ENCODE measurements around the gene WWTR1.

Gene WWTR1

DNA sequence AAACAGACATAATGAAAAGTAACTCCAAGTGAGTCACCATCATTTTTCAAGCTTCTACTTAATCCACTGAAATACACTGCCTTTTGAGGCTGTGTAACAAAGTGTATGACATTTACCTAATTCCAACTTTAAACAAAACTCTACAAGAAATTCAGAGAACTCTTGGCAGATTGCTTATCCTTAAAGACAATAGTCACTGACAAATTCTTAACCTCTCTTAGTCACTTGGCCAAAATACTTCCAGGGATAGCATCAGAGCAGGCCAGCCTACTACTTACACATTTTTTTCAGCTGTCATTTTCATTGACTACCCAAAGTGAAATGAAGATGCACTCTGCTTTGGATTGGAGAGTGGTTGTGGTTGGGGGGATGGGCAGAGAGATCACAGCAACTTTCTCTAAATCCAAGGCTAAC, 3.6 kb downstream of the WWTR1 start:
- no peak for DNase-seq

- DNase-seq = no peak
Observed at GRCh38 chr3:149653564-149653963, 4.3 kb downstream of the WWTR1 start.

GRCh38 chr3:149653136-149653535, 4.7 kb downstream of the WWTR1 start:
- DNase-seq = no peak

DNA sequence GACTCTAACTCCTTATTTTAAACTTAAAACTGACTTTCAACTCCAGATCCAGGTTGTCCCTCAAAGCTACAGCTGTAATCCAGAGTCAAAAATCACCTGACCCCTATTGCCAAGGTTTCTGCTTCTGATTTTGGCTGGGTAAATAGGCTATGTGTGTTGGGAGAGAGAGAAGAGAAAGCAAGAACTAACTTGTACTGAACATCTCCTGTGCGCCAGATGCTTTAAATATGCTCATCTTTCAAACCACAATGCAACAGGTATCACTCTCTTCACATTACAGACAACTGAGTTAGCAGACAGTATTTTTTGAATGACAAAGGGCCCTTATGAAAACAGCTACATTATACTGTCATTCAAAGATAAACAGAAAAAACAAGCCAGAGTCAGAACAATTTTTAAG, 7.0 kb downstream of the WWTR1 start:
- DNase-seq = no peak

- DNase-seq = no peak
Observed at GRCh38 chr3:149648525-149648924, 9.3 kb downstream of the WWTR1 start.

DNA sequence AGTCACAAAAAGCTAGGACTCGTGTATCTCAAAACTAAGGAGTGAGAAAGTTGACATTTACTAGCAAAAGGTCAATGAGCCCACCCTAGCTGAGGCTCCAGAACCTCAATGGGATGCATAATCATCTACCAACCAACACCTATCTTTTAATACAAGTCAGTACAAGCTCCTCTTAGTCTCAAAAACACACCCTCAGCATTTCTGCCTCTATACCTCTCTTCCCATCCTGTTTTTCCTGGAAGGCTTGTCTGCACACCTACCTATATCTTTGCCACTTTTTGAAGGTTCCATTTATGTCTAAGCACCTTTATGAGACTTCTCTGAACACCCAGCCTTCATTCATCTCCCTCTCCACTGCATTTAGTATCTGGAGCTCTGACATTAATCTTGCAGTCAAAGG, 10.0 kb downstream of the WWTR1 start:
- DNase-seq = no peak

DNA sequence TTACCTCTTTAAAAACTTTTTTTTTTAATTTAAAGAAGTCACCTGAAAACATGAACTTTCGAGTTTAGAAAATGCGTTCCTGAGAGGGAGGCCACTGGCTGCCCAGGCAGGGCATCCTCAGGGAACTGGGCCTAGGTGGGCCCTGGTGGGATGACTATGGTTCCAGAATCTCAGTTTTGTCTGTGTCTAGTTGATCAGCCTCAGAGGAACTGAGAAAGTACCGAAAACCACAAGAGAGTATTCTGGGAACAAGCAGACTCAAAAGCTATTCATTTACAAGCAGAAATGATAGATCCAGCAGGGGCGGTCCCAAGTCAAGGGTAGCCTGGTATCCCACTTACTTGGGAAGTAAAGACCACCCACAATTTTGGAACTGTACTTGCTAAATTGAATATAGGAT, 10.5 kb downstream of the WWTR1 start:
- no peak for DNase-seq

DNA sequence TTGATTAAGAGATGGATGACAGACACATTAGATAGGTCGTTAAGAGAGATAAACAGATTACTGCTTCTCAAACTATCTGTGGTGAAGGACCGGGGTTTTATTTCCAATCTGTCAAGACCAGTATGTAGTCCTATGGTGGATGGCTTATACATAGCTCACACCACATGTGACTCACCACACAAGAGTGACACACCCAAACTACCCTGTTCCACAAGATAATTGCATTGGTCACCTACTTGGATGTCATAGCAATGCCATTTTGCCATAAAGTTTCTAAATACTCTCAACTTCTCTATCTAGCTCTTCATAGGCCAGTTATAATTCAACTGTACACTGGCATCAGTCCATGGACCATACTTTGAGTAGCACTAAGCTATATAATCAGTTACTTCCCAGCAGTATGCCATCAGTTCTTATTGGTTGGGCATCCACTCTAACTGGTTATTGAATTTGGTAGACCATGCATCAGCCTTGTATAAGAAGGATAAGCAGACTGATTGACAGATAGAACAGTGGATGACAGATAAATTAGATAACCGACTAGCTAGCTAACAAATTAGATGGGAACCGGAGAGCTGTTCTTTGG, 11.6 kb downstream of the WWTR1 start:
- no peak for DNase-seq

GRCh38 chr3:149643963-149644362, 13.9 kb downstream of the WWTR1 start:
- no peak for DNase-seq

GRCh38 chr3:149643482-149643798, 14.4 kb downstream of the WWTR1 start:
- no peak for DNase-seq

- DNase-seq = no peak
Observed at GRCh38 chr3:149640976-149641728, 16.7 kb downstream of the WWTR1 start.

- DNase-seq = no peak
Observed at GRCh38 chr3:149639093-149639486, 18.7 kb downstream of the WWTR1 start.

DNA sequence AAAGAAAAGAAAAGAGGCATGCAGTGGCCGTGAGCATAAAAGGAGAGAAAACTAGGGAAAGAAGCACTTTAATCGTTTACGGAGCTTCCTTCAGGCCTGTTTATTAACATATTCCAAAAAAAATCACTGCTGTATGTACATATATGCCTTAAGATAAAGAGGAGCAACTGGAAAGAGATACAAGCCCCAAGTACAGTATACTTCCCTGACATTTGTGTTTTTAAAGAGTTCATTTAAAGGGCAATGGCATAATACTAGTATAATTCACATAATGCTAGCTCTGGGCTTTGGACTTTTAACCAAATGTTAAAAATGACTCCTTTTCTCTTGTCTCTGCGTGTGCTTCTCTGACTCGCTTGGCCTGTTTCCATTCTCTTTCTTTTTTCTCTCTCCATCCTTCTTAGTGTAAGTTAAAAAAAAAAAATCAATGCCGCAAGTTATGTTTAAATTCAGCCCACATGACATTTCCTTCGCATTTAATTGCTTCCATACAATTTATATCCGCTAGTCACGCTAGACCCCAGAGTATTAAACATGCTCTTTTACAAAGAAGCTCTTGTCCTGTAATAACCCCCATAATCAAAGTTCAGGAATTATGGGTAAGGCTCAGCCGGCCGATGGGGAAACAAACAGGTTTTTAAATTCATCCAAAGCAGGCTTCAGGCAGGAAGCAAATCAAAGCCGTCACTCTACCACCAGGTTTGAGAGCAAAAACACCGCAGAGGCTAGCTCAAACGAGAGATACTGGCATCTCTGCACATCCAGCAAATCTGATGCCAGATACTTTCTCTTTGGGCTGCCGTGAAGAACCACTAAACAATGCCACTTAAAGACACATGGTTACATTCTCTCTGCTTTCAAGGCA, 19.4 kb downstream of the WWTR1 start:
- no peak for DNase-seq

GRCh38 chr3:149635396-149635795, 22.4 kb downstream of the WWTR1 start:
- DNase-seq = no peak

GRCh38 chr3:149634573-149634972, 23.3 kb downstream of the WWTR1 start:
- DNase-seq = no peak

- no peak for DNase-seq
Observed at GRCh38 chr3:149634072-149634471, 23.8 kb downstream of the WWTR1 start.

- no peak for DNase-seq
Observed at GRCh38 chr3:149632225-149632624, 25.6 kb downstream of the WWTR1 start.

GRCh38 chr3:149630806-149631205, 27.0 kb downstream of the WWTR1 start:
- no peak for DNase-seq

DNA sequence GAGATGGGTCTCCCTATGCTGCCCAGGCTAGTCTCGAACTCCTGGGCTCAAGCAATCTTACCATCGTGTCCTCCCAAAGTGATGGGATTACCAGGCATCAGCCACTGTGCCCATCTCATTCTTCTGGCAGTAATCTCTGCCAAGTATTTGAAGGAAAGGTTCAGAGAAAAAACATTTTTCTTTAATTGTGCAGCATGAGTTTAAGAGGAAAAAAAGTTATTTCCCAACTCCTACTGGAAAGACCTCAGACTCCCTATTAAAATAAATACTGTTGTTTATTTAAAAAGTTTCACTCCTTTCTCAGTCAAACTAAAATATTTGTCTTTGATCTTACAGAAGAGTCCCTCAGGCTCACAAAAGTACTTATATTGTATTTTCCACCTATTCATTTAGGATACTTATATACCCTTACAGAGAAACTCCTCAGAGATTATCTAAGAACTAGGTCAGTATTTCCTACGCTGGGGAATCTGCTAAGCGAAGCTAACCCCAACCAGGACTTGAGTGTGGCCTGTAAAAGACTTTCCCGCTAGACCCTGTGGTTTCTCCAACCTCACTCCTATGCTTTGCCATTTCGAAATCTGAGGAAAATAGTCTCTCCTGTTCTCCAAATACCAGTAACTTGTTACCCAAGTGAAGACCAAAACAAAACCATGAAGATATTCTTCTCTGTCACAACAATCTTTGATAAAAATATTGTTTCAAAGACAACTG, 28.7 kb downstream of the WWTR1 start:
- no peak for DNase-seq

- no peak for DNase-seq
Observed at GRCh38 chr3:149626671-149627070, 31.2 kb downstream of the WWTR1 start.

DNA sequence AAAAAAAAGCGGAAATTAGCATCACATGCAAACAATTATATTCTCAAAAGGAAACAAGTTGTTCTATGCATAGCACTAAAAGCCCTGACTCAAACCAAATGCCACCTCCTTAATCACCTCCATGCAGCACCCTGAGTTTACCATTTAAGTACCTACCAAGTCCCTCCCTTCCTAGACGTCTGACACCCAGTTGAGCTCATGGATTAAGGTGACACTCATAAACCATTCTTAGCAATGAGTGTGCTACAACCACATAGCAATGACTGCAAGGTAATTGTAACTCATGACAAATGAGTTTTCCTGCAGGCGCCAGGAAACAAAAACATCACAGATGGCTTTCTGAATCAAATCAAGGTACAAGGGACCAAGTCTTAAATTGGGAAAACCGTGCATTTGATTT, 32.0 kb downstream of the WWTR1 start:
- no peak for DNase-seq

- DNase-seq = peak; percentile 54 to 55
Observed at GRCh38 chr3:149623824-149624223, 34.0 kb downstream of the WWTR1 start.

DNA sequence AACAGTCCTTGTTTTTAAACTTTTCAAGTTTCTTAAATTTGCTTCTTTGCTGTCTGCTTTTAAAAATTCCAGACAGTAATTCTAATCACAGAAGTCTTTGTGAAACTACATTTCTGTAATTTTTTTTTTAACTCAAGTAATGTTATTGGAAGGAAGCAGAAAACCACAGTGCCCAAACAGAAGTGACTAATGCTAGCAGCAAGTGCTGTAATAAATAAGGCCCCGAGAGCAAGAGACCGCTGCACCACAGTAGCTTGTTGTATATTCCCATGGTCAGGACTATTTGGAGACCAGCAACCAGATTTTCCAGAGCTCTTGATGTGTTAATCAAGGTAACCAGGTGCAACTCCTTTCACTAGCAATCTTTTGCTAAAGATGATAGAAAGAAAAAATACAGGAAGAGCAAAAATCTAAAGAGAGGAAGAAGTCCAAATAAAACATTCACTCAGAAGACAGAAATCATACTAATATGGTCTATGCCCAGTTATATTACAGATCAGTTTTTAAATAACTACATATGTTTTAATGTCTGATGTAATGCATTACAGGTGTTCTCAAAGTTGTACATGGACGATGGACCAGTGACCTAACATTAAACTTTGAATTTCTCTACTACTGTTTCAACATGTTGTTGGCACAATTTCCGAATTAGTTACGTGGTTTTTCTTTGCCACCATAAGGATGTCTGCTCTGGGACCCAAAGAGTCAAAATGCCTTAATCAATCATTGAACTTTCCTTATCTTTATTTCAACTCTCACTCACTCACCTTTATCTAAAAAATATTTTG, 36.4 kb downstream of the WWTR1 start:
- peak; percentile 24 to 28 for DNase-seq

Measured in AML-193 (cell line).